Nephron progenitor cell (in vitro differentiated cells): ENCODE measurements around the gene KRTAP12-1.

Experiments used
- DNase-seq: peaks from one replicate; pipeline ENCODE4 v3.0.0; 2021
- H3K27ac Mint-ChIP-seq: 2 replicates; pipeline ENCODE4 v1.8.0; 2021; ENCODE audit warnings: mild to moderate bottlenecking, moderate library complexity, mixed read lengths
- H3K27me3 Mint-ChIP-seq: 2 replicates; pipeline ENCODE4 v1.8.0; 2021; ENCODE audit warnings: mild to moderate bottlenecking, low read depth, mixed read lengths; ENCODE audit not compliant: poor library complexity
- H3K36me3 Mint-ChIP-seq: 2 replicates; pipeline ENCODE4 v1.8.0; 2021; ENCODE audit warnings: low read depth, mixed read lengths
- H3K4me1 Mint-ChIP-seq: 2 replicates; pipeline ENCODE4 v1.8.0; 2021; ENCODE audit warnings: mixed read lengths
- H3K4me3 Mint-ChIP-seq: 2 replicates; pipeline ENCODE4 v1.8.0; 2021; ENCODE audit warnings: mild to moderate bottlenecking, moderate library complexity, mixed read lengths
- H3K9me3 Mint-ChIP-seq: 2 replicates; pipeline ENCODE4 v1.8.0; 2021; ENCODE audit warnings: mild to moderate bottlenecking, moderate library complexity, mixed read lengths
- TF ChIP-seq, protein P1 (sequence below): fragments of 200-600 bp; sonication (generic); IDR thresholded peaks from 2 replicates; pipeline ENCODE4 v1.5.0; 2021; ENCODE audit warnings: antibody characterized with exemption

The KRTAP12-1 gene

DNA sequence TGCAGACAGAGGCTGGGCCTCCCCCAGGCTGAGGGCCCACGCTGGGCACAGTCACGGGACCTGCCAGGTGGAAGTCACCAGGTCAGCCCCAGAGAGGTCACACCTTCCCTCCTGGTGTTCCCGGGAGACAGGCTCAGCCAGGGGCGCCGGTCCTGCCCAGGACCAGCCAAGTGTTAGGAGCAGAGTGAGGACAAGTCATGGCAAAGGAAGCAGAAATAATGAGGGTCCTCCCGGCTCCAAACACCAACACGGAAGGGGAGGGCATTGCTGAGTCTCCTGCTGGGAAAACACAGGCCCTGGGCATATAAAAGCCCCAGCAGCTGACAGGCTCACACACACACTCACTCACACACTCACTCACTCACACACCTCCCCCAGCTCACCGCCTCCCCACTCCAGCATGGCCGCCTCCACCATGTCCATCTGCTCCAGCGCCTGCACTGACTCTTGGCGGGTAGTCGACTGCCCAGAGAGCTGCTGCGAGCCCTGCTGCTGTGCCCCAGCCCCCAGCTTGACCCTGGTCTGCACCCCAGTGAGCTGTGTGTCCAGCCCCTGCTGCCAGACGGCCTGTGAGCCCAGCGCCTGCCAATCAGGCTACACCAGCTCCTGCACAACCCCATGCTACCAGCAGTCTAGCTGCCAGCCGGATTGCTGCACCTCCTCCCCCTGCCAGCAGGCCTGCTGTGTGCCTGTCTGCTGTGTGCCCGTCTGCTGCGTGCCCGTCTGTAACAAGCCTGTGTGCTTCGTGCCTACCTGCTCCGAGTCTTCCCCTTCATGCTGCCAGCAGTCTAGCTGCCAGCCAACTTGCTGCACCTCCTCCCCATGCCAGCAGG is 44.7 kb downstream of the KRTAP12-1 start, which contains the start of gene KRTAP10-10:
KRTAP10-10 (plus strand) TSS at position 339 of the 833 bp plus-strand sequence; CDS start at position 401, 62 bp downstream.
- DNase-seq = no peak
- H3K27ac Mint-ChIP-seq = no peak within 1 kb of the TSS
- peaks cover 3% of the 10 kb centered on the region for H3K27me3 Mint-ChIP-seq

DNA sequence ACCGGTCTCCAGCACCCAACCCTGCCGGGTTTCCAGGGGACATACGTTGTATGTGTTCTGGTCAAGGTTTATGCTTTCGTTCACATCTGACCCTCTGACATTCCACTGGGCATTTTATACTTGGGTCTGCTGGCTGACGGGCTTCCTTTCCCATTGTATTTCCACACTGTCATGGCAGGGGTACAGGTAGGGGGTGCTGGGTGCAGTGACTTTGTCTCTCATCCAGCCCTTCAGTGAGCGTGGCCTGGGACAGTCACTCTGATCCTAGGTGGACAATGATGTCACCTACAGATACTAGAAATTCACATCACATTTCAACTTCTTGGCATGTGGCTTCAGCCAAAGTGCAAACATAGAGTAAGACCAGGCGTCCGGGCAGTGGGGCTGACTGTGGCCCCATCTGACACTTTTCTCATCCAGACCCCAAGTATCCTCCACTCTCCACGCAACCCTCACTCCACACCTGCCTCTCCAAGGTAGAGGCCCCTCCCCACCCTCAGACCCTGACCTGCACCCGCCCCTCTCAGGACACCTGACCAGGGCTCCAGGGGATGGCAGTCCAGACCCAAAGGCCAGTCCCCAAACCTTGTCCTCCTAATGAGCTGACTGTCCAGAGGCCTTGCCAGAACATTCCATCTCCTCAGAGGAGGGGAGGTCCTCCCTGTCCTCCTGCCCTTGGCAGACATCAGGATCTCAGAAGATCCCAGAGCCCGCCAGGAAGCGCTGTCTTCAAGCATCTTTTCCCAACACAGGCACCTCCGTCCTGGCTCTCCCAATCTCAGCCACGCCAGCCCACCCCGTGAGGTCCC is 45.5 kb downstream of the KRTAP12-1 start:
- TF ChIP-seq, protein P1, sequence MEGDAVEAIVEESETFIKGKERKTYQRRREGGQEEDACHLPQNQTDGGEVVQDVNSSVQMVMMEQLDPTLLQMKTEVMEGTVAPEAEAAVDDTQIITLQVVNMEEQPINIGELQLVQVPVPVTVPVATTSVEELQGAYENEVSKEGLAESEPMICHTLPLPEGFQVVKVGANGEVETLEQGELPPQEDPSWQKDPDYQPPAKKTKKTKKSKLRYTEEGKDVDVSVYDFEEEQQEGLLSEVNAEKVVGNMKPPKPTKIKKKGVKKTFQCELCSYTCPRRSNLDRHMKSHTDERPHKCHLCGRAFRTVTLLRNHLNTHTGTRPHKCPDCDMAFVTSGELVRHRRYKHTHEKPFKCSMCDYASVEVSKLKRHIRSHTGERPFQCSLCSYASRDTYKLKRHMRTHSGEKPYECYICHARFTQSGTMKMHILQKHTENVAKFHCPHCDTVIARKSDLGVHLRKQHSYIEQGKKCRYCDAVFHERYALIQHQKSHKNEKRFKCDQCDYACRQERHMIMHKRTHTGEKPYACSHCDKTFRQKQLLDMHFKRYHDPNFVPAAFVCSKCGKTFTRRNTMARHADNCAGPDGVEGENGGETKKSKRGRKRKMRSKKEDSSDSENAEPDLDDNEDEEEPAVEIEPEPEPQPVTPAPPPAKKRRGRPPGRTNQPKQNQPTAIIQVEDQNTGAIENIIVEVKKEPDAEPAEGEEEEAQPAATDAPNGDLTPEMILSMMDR = no peak
- H3K27ac Mint-ChIP-seq = no peak overlapping the region
- no peak for DNase-seq
- H3K9me3 Mint-ChIP-seq = peaks cover 51% of the 10 kb centered on the region
- H3K27me3 Mint-ChIP-seq = peaks cover 3% of the 10 kb centered on the region
- H3K4me1 Mint-ChIP-seq = peaks cover 10% of the 10 kb centered on the region
- peaks cover 9% of the 10 kb centered on the region for H3K36me3 Mint-ChIP-seq
- H3K4me3 Mint-ChIP-seq = no peak overlapping the region

More for the DNA sequence above, 44.7 kb downstream of the KRTAP12-1 start, which contains the start of gene KRTAP10-10:
- peaks cover under 1% of the 10 kb centered on the region for H3K36me3 Mint-ChIP-seq
- H3K4me3 Mint-ChIP-seq = no peak within 1 kb of the TSS
- H3K9me3 Mint-ChIP-seq = peaks cover 51% of the 10 kb centered on the region
- TF ChIP-seq, protein P1 = no peak
- H3K4me1 Mint-ChIP-seq = peaks cover 10% of the 10 kb centered on the region

DNA sequence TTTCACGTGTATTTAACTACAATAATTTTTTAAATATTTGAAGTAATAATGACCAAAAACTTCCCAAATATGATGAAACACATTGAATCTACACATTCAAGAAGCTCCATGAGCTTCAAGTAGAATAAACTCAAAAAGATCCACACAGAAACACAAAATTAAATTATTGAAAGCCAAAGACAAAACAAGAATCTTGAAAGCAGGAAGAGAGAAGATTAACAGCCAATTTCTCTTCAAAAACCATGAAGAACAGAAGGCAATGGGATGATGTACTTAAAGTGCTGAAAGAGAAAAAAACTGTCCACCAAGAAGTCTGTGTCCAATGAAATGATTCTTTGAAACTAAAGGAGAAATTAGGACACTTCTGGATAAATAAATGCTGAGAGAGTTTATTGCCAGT is 49.9 kb downstream of the KRTAP12-1 start:
- TF ChIP-seq, protein P1 = no peak
- Mint-ChIP-seq H3K4me3 (no peak overlapping the region), H3K36me3 (peaks cover 18% of the 10 kb centered on the region), H3K27me3 (peaks cover 7% of the 10 kb centered on the region), H3K27ac (no peak overlapping the region), H3K4me1 (peaks cover 9% of the 10 kb centered on the region), H3K9me3 (peaks cover 50% of the 10 kb centered on the region)
- no peak for DNase-seq
